H1 (cell line): ENCODE data around the gene LCN15. TPM values are rescaled to one million over a fixed set of nuclear protein-coding genes. Genes with fewer than 3 reads are reported as not detected.

Experiments
- CTCF ChIA-PET: fragments of 300-600 bp; sonication (Branson Sonifier 250); formaldehyde crosslinking; loops from one replicate; lab custom pipeline; 2021; ENCODE audit not compliant: partially characterized antibody; lab: Charles Lee
- POLR2A ChIA-PET: fragments of 300-600 bp; sonication (Branson Sonifier 250); formaldehyde crosslinking; loops from one replicate; lab custom pipeline; 2021; ENCODE audit warnings: inconsistent platforms; ENCODE audit not compliant: partially characterized antibody; lab: Charles Lee
- DNase-seq, 2 experiments: peaks; one replicate each; pipeline versions ENCODE4 v3.0.0 to v3.0.0-alpha.2; 2010 to 2022; ENCODE audit warnings: low spot score in 2 of 2, low read depth in 1 of 2, mixed read lengths in 1 of 2
- FAIRE-seq: peaks from 2 replicates; lab custom pipeline; 2011; peaks lifted over from hg19 to GRCh38; lab: Jason Lieb, UNC
- H2AFZ ChIP-seq: 2 replicates; pipeline ENCODE4 v1.8.1; 2012; ENCODE audit warnings: low read length, inconsistent platforms
- H2AK5ac ChIP-seq: 2 replicates; pipeline ENCODE4 v1.6.1; 2013; ENCODE audit warnings: low read depth, low read length
- H2BK120ac ChIP-seq: replicated peaks from 2 replicates; pipeline ENCODE3; 2013; ENCODE audit warnings: low read depth, low read length, inconsistent platforms
- H2BK12ac ChIP-seq: 2 replicates; pipeline ENCODE4 v1.6.1; 2013; ENCODE audit warnings: low read depth, low read length
- H2BK15ac ChIP-seq: 2 replicates; pipeline ENCODE4 v1.6.1; 2013; ENCODE audit warnings: low read length
- H2BK20ac ChIP-seq: 2 replicates; pipeline ENCODE4 v1.6.1; 2013; ENCODE audit warnings: low read length
- H2BK5ac ChIP-seq: 2 replicates; pipeline ENCODE4 v1.6.1; 2013; ENCODE audit warnings: low read depth, low read length
- H3K14ac ChIP-seq: 2 replicates; pipeline ENCODE4 v1.6.1; 2013; ENCODE audit warnings: inconsistent platforms; ENCODE audit not compliant: insufficient read length
- H3K18ac ChIP-seq: 2 replicates; pipeline ENCODE4 v1.6.1; 2013; ENCODE audit warnings: low read length; ENCODE audit errors: extremely low read depth
- H3K23ac ChIP-seq: 2 replicates; pipeline ENCODE4 v1.6.1; 2013; ENCODE audit warnings: inconsistent platforms; ENCODE audit not compliant: insufficient read length
- H3K23me2 ChIP-seq: 2 replicates; pipeline ENCODE4 v1.6.1; 2013; ENCODE audit warnings: low read depth, low read length
- H3K27ac ChIP-seq: 2 replicates; pipeline ENCODE4 v1.6.1; 2011; ENCODE audit warnings: low read depth, low read length, inconsistent platforms
- H3K27me3 ChIP-seq, 4 experiments: replicated peaks in 1 of 4; 1 replicate in 1 of 4; 2 replicates in 3 of 4; pipeline versions ENCODE4 v1.6.1 to v1.8.1; 2011 to 2013; ENCODE audit warnings: low read length in 3 of 4, mild to moderate bottlenecking in 3 of 4, inconsistent platforms in 2 of 4, mixed read lengths in 2 of 4, moderate library complexity in 1 of 4; ENCODE audit not compliant: control insufficient read depth in 3 of 4, insufficient read depth in 3 of 4; ENCODE audit errors: extremely low read depth in 1 of 4
- H3K36me3 ChIP-seq, 4 experiments: 2 replicates each; pipeline versions ENCODE4 v1.6.1 to v1.8.1; 2011 to 2013; ENCODE audit warnings: mild to moderate bottlenecking in 4 of 4, low read length in 3 of 4, moderate library complexity in 2 of 4, control low read depth in 1 of 4, inconsistent platforms in 1 of 4; ENCODE audit not compliant: insufficient read depth in 4 of 4, control insufficient read depth in 2 of 4
- H3K4ac ChIP-seq: replicated peaks from 2 replicates; pipeline ENCODE3; 2013; ENCODE audit warnings: low read length, low read depth, mixed read lengths, inconsistent platforms; ENCODE audit not compliant: insufficient read length
- H3K4me1 ChIP-seq, 4 experiments: replicated peaks in 1 of 4; 1 replicate in 1 of 4; 2 replicates in 3 of 4; pipeline versions ENCODE4 v1.6.1 to v1.8.1; 2011 to 2013; ENCODE audit warnings: low read length in 3 of 4, inconsistent platforms in 2 of 4, mixed read lengths in 1 of 4; ENCODE audit not compliant: insufficient read depth in 4 of 4, control insufficient read depth in 3 of 4
- H3K4me2 ChIP-seq, 2 experiments: 2 replicates each; pipeline versions ENCODE4 v1.6.1 to v1.8.1; 2011 to 2013; ENCODE audit warnings: low read depth in 2 of 2, low read length in 2 of 2, control low read depth in 1 of 2, inconsistent platforms in 1 of 2, mild to moderate bottlenecking in 1 of 2; ENCODE audit not compliant: insufficient read depth in 1 of 2
- H3K4me3 ChIP-seq, 4 experiments: fragments of 200-600, 300-600 bp in 1 of 4; sonication (generic), shearing (Covaris generic), sonication (Bioruptor Twin) in 1 of 4; 2 replicates each; pipeline versions ENCODE4 v1.5.1 to v1.8.1; 2011 to 2016; ENCODE audit warnings: low read length in 4 of 4, low read depth in 3 of 4, control low read depth in 2 of 4, inconsistent platforms in 2 of 4, mild to moderate bottlenecking in 2 of 4, mixed read lengths in 1 of 4, moderate library complexity in 1 of 4; ENCODE audit not compliant: insufficient read depth in 2 of 4; ENCODE audit errors: extremely low read depth in 1 of 4
- H3K56ac ChIP-seq: replicated peaks from 2 replicates; pipeline ENCODE3; 2013; ENCODE audit warnings: low read depth, mild to moderate bottlenecking, mixed read lengths, low read length, inconsistent platforms; ENCODE audit not compliant: insufficient read length
- H3K79me1 ChIP-seq: 2 replicates; pipeline ENCODE4 v1.6.1; 2013; ENCODE audit warnings: low read depth, low read length, control low read depth
- H3K79me2 ChIP-seq, 2 experiments: 2 replicates each; pipeline versions ENCODE4 v1.6.1 to v1.8.1; 2012 to 2013; ENCODE audit warnings: low read length in 2 of 2, mild to moderate bottlenecking in 2 of 2, inconsistent platforms in 1 of 2; ENCODE audit not compliant: insufficient read depth in 2 of 2, control insufficient read depth in 1 of 2
- H3K9ac ChIP-seq, 4 experiments: replicated peaks in 1 of 4; 1 replicate in 1 of 4; 2 replicates in 3 of 4; pipeline versions ENCODE4 v1.6.1 to v1.8.1; 2011 to 2013; ENCODE audit warnings: low read depth in 3 of 4, low read length in 3 of 4, control low read depth in 2 of 4, mild to moderate bottlenecking in 2 of 4, moderate library complexity in 2 of 4, inconsistent platforms in 1 of 4; ENCODE audit errors: extremely low read depth in 1 of 4
- H3K9me3 ChIP-seq, 2 experiments: 2 replicates each; pipeline versions ENCODE4 v1.6.1 to v1.8.1; 2012 to 2013; ENCODE audit warnings: mild to moderate bottlenecking in 2 of 2, moderate library complexity in 2 of 2, control low read depth in 1 of 2, inconsistent platforms in 1 of 2, low read depth in 1 of 2, low read length in 1 of 2, mixed read lengths in 1 of 2; ENCODE audit not compliant: insufficient read depth in 2 of 2
- H4K20me1 ChIP-seq, 2 experiments: replicated peaks in 1 of 2; 2 replicates each; pipeline versions ENCODE3 to v1.8.1; 2011 to 2013; ENCODE audit warnings: inconsistent platforms in 2 of 2, low read length in 2 of 2, mild to moderate bottlenecking in 1 of 2; ENCODE audit not compliant: insufficient read depth in 2 of 2, control insufficient read depth in 1 of 2
- H4K5ac ChIP-seq: 2 replicates; pipeline ENCODE4 v1.6.1; 2013; ENCODE audit warnings: low read length, low read depth, mixed read lengths, inconsistent platforms; ENCODE audit not compliant: insufficient read length
- H4K8ac ChIP-seq: 2 replicates; pipeline ENCODE4 v1.8.0; 2013; ENCODE audit warnings: mild to moderate bottlenecking, moderate library complexity, low read length, inconsistent platforms; ENCODE audit not compliant: insufficient read depth; ENCODE audit errors: extremely low read depth
- H4K91ac ChIP-seq: replicated peaks from 2 replicates; pipeline ENCODE3; 2013; ENCODE audit warnings: low read length, mixed read lengths, inconsistent platforms; ENCODE audit not compliant: insufficient read length
- ASH2L ChIP-seq: fragments of 200-600, 300-600 bp; sonication (generic); IDR thresholded peaks from one replicate; pipeline ENCODE4 v1.7.1; 2017; ENCODE audit warnings: low read length
- E2F6 ChIP-seq: IDR thresholded peaks from 2 replicates; pipeline ENCODE4 v1.6.1; 2012; ENCODE audit warnings: inconsistent platforms
- KDM1A ChIP-seq: fragments of 200-600, 300-600 bp; sonication (generic); IDR thresholded peaks from 2 replicates; pipeline ENCODE4 v1.7.1; 2016; ENCODE audit warnings: mild to moderate bottlenecking, low read length, borderline replicate concordance
- KDM5A ChIP-seq: fragments of 200-600 bp; IDR thresholded peaks from 2 replicates; pipeline ENCODE4 v1.7.1; 2012; ENCODE audit warnings: mild to moderate bottlenecking, low read length, inconsistent platforms, mixed read lengths
- RBBP5 ChIP-seq: IDR thresholded peaks from 2 replicates; pipeline ENCODE4 v1.7.1; 2012; ENCODE audit warnings: low read depth, mild to moderate bottlenecking, inconsistent platforms, low read length, moderate library complexity, borderline replicate concordance
- SUZ12 ChIP-seq: fragments of 200-600 bp; sonication (generic); IDR thresholded peaks from 2 replicates; pipeline ENCODE4 v1.6.1; 2012; ENCODE audit warnings: mild to moderate bottlenecking, inconsistent platforms, low read length, moderate library complexity, mixed read lengths
- TAF1 ChIP-seq: IDR thresholded peaks from 2 replicates; pipeline ENCODE4 v1.6.1; 2011; ENCODE audit warnings: mild to moderate bottlenecking, low read depth, low read length
- YY1 ChIP-seq: IDR thresholded peaks from 2 replicates; pipeline ENCODE4 v1.6.1; 2011; ENCODE audit warnings: low read depth, mild to moderate bottlenecking, low read length
- whole genome bisulfite sequencing, 2 experiments: shearing (Covaris generic) in 1 of 2; methylation state at CpG; one replicate each; pipeline versions ENCODE4 v1.1.6 to v1.1.7; 2013 to 2015; ENCODE audit warnings: low lambda C conversion rate in 2 of 2, mixed read lengths in 2 of 2, inconsistent platforms in 1 of 2, low coverage in 1 of 2, missing lambda C conversion rate in 1 of 2; ENCODE audit not compliant: insufficient replicate concordance in 2 of 2, insufficient coverage in 1 of 2, insufficient read length in 1 of 2; ENCODE audit errors: extremely low coverage in 1 of 2, missing lambda C conversion rate in 1 of 2; 5-methylcytosine and 5-hydroxymethylcytosine counted together
- polyA plus RNA-seq, 7 experiments: library from polyadenylated mRNA; depleted of rRNA in 3 of 7; stranded (reverse) in 5 of 7; unstranded in 2 of 7; fragments of >200 nt in 5 of 7; fragments of 200-250 nt in 2 of 7; gene quantifications; 1 replicate in 5 of 7; 2 replicates in 1 of 7; 4 replicates in 1 of 7; pipeline versions ENCODE4 v1.2.1 to v1.2.3, GENCODE V29; 2011 to 2013; ENCODE audit warnings: missing spikeins in 2 of 7, mixed read lengths in 2 of 7
- total RNA-seq: library from RNA; stranded (reverse); fragmentation: NEBNext Ultra II Directional; extraction: Animal tissue kit (Norgen Biotek cat#: 25700); gene quantifications from 2 replicates; pipeline ENCODE4 v1.2.1, GENCODE V29; 2021

Gene LCN15
- total and polyA plus RNA-seq, 2 of the 8 experiments (the other 6 are each of a cell fraction or from before 2014, with no cell fraction given): 0.08 to 0.47 TPM

DNA sequence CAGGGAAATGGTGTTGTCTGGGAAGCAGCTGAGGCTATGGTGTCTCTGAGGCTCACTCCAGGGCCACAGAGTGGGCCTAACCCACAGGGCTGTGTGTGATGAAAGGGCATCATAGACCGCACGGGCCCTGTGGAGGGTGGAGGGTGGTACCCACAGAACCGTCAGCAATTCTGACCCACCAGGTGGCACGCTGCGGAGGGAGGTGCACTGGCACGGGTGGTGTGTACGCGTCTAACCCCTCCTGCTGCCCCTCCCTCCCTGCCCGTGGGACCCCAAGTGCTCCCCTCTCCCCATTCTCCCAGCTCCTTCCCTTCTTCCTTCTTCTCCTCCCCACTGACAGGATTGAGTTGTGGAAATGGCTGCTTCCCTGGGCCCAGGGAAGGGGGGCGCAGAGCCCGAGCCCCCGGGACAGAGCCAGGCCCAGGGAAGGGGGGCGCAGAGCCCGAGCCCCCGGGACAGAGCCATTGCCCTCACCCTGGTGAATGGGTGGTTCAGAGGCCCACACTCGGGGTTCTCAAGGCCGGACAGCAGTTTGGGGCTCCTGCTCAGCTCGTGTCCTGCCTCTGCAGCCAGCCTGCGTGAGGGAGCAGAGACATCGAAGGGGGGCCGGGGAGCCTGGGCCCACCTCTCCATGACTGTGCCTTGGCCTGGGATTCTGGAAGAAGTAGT lies 28.4 kb downstream of the LCN15 start:
- Histone ChIP-seq H2AFZ (no peak overlapping the region), H2BK5ac (no peak overlapping the region), H4K91ac (no peak overlapping the region), H4K8ac (no peak overlapping the region), H2BK15ac (no peak overlapping the region), H2BK20ac (no peak overlapping the region), H3K14ac (no peak overlapping the region), H3K36me3 (no peaks in the 10 kb centered on the region), H2BK12ac (no peak overlapping the region), H3K27me3 (no peaks in the 10 kb centered on the region; a peak in 1 of 7 replicates), H3K18ac (no peak overlapping the region), H3K4ac (no peak overlapping the region), H3K23ac (no peak overlapping the region), H3K4me2 (no peak overlapping the region), H3K4me1 (no peaks in the 10 kb centered on the region; a peak in 1 of 7 replicates), H3K27ac (no peak overlapping the region), H3K9me3 (no peaks in the 10 kb centered on the region; a peak in 1 of 4 replicates), H3K56ac (no peak overlapping the region), H2BK120ac (no peak overlapping the region), H3K79me2 (no peaks in the 10 kb centered on the region), H4K5ac (no peak overlapping the region), H3K23me2 (no peaks in the 10 kb centered on the region), H2AK5ac (no peak overlapping the region), H4K20me1 (no peaks in the 10 kb centered on the region), H3K9ac (no peak overlapping the region), H3K4me3 (no peak overlapping the region), H3K79me1 (no peaks in the 10 kb centered on the region; the same call in 1 of the 2 replicates)
- CTCF ChIA-PET: interaction anchor here (0.7 kb wide), 1 partner anchor 22 kb away, joined by 5 read pairs; the partner anchor contains the start of gene LCN8
- 84% methylated on average over 11 of the region's 21 CpGs; no CpG with 5 or more reads in 1 of the 2 experiments for WGBS, 2 experiments
- POLR2A ChIA-PET: interaction anchor here (3.3 to 14.1 kb wide), 2 partner anchors 8 to 19 kb away, joined by 24 to 223 read pairs; partner anchors contain the start of gene DIPK1B
- no peak for TF ChIP-seq KDM1A
- no peak for TF ChIP-seq ASH2L
- TF ChIP-seq TAF1: no peak
- TF ChIP-seq SUZ12: no peak
- no peak for TF ChIP-seq E2F6
- no peak for TF ChIP-seq KDM5A
- TF ChIP-seq RBBP5: no peak
- no peak for TF ChIP-seq YY1
- DNase-seq (no peak), FAIRE-seq (no peak)
